HG03060 (cell line): ENCODE measurements around the gene SETBP1.
A peak's percentile ranks its signal among the peaks of the same experiment; 100 is the strongest.

Source experiments
- ATAC-seq: cut with Tn5 transposase; IDR thresholded peaks from one replicate; pipeline ENCODE4 v1.9.1; 2021; ENCODE audit warnings: low read depth, moderate number of reproducible peaks; ENCODE audit not compliant: unreplicated experiment

Gene SETBP1

GRCh38 chr18:44893966-44894365, 213.3 kb downstream of the SETBP1 start:
- ATAC-seq: no peak

- no peak for ATAC-seq
Observed at GRCh38 chr18:44895176-44895798, 214.6 kb downstream of the SETBP1 start.

GRCh38 chr18:44896846-44897245, 216.2 kb downstream of the SETBP1 start:
- no peak for ATAC-seq

- no peak for ATAC-seq
Observed at GRCh38 chr18:44897411-44897810, 216.7 kb downstream of the SETBP1 start.

- no peak for ATAC-seq
Observed at GRCh38 chr18:44897816-44898215, 217.1 kb downstream of the SETBP1 start.

- ATAC-seq: no peak
Observed at GRCh38 chr18:44898498-44898897, 217.8 kb downstream of the SETBP1 start.

GRCh38 chr18:44899832-44900231, 219.1 kb downstream of the SETBP1 start:
- ATAC-seq: no peak

GRCh38 chr18:44900627-44901026, 219.9 kb downstream of the SETBP1 start:
- no peak for ATAC-seq

- ATAC-seq: no peak
Observed at GRCh38 chr18:44901283-44901682, 220.6 kb downstream of the SETBP1 start.

GRCh38 chr18:44903327-44903726, 222.6 kb downstream of the SETBP1 start:
- ATAC-seq: no peak

GRCh38 chr18:44904768-44905167, 224.1 kb downstream of the SETBP1 start:
- ATAC-seq: no peak

- peak; percentile 78 for ATAC-seq
Observed at GRCh38 chr18:44909191-44909719, 228.6 kb downstream of the SETBP1 start.

GRCh38 chr18:44911260-44911659, 230.6 kb downstream of the SETBP1 start:
- no peak for ATAC-seq

- ATAC-seq: no peak
Observed at GRCh38 chr18:44911773-44912172, 231.1 kb downstream of the SETBP1 start.

GRCh38 chr18:44912740-44913478, 232.2 kb downstream of the SETBP1 start:
- ATAC-seq: no peak

GRCh38 chr18:44914028-44914427, 233.3 kb downstream of the SETBP1 start:
- no peak for ATAC-seq

GRCh38 chr18:44915213-44915612, 234.5 kb downstream of the SETBP1 start:
- no peak for ATAC-seq

- no peak for ATAC-seq
Observed at GRCh38 chr18:44915661-44916060, 235.0 kb downstream of the SETBP1 start.

GRCh38 chr18:44916429-44917207, 235.9 kb downstream of the SETBP1 start:
- no peak for ATAC-seq

GRCh38 chr18:44917216-44918141, 236.8 kb downstream of the SETBP1 start:
- ATAC-seq: no peak
